Smooth muscle cell (in vitro differentiated cells): ENCODE data around the gene PRR23E. TPM values are rescaled to one million over a fixed set of nuclear protein-coding genes. Genes with fewer than 3 reads are reported as not detected.

Experiments used
- DNase-seq: peaks from one replicate; lab custom pipeline; 2025; ENCODE audit not compliant: unreplicated experiment; lab: John Stamatoyannopoulos, UW
- H2AFZ ChIP-seq: fragments of 200-600 bp; sonication (generic); 2 replicates; pipeline ENCODE4 v1.6.0; 2016; ENCODE audit warnings: antibody characterized with exemption, low read depth, mild to moderate bottlenecking
- H3F3A ChIP-seq: fragments of 200-600 bp; sonication (generic); 2 replicates; pipeline ENCODE4 v1.6.0; 2017; ENCODE audit warnings: antibody characterized with exemption, low read depth
- H3K27ac ChIP-seq: fragments of 200-600 bp; sonication (generic); 2 replicates; pipeline ENCODE4 v1.5.1; 2016; ENCODE audit warnings: low read depth, mild to moderate bottlenecking
- H3K27me3 ChIP-seq: fragments of 200-600 bp; sonication (generic); 2 replicates; pipeline ENCODE4 v1.6.1; 2016; ENCODE audit warnings: low read depth, mild to moderate bottlenecking
- H3K36me3 ChIP-seq: fragments of 200-600 bp; sonication (generic); 2 replicates; pipeline ENCODE4 v1.5.1; 2016; ENCODE audit warnings: low read depth
- H3K4me1 ChIP-seq: fragments of 200-600 bp; sonication (generic); 2 replicates; pipeline ENCODE4 v1.5.1; 2016; ENCODE audit warnings: low read depth
- H3K4me2 ChIP-seq: fragments of 200-600 bp; sonication (generic); 2 replicates; pipeline ENCODE4 v1.6.0; 2016; ENCODE audit warnings: mild to moderate bottlenecking
- H3K4me3 ChIP-seq: fragments of 200-600 bp; sonication (generic); 2 replicates; pipeline ENCODE4 v1.5.1; 2016; ENCODE audit warnings: mild to moderate bottlenecking
- H3K79me2 ChIP-seq: fragments of 200-600 bp; sonication (generic); 2 replicates; pipeline ENCODE4 v1.6.0; 2016; ENCODE audit warnings: low read depth, mild to moderate bottlenecking
- H3K9ac ChIP-seq: fragments of 200-600 bp; sonication (generic); 2 replicates; pipeline ENCODE4 v1.6.0; 2016; ENCODE audit warnings: low read depth
- H3K9me3 ChIP-seq: fragments of 200-600 bp; sonication (generic); replicated peaks from 2 replicates; pipeline ENCODE4 v1.5.1; 2016; ENCODE audit warnings: low read depth
- H4K20me1 ChIP-seq: fragments of 200-600 bp; sonication (generic); 2 replicates; pipeline ENCODE4 v1.6.0; 2016; ENCODE audit warnings: low read depth
- WGBS: methylation state at CpG from one replicate; pipeline ENCODE4 v1.1.7; 2016; ENCODE audit warnings: low lambda C conversion rate; 5-methylcytosine and 5-hydroxymethylcytosine counted together
- polyA plus RNA-seq: library from polyadenylated mRNA; unstranded; fragments of >200 nt; fragmentation: Nextera tagmentation; extraction: Ambion mirVana; gene quantifications from 2 replicates; pipeline ENCODE4 v1.2.1, GENCODE V29; 2016
- total RNA-seq: library from RNA; depleted of rRNA; stranded (reverse); fragments of >200 nt; gene quantifications from 2 replicates; pipeline ENCODE4 v1.2.3, GENCODE V29; 2014
- TF ChIP-seq, protein P1 (sequence below): fragments of 200-600 bp; sonication (generic); IDR thresholded peaks from 2 replicates; pipeline ENCODE4 v1.5.1; 2017; ENCODE audit warnings: borderline replicate concordance, mild to moderate bottlenecking, antibody characterized with exemption; ENCODE audit not compliant: insufficient read depth, poor library complexity, severe bottlenecking

The PRR23E gene
- total and polyA plus RNA-seq, 2 experiments from 2014 or later: not detected

DNA sequence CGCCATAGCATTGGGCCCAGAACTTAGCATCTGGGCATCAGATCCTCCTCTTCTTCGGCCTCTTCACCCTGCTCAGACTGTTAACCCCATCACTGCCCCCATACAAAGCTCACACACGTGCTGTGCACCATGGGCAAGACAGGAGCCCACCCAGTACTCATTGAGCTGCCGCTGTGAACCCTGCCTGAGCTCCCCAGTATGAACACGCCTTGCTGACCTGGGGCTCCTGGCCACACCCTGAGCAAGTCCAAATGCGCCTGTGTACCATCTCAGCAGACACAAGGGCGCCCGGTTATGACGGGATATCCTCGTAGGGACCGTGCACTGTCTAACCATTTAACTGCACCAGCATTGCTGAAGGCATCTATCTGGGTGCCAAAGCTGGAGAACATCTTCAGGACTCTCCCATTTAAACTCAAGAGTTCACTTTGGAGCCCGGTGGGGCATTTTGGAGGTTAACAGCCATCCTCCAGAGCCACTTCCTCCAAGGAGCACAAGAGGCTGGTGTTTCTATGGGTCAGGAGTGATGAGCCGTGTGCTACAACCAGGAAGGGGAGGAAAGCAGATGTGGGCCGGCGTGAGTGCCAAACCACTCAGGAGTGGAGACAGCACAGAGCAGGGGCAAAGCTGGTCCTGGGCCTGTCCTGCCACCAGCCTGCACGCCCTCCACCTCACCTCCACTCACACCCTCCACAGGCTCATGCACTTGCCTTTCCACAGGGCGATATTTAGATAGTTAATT is 12.1 kb downstream of the PRR23E start:
- H3K9ac ChIP-seq: no peak overlapping the region
- TF ChIP-seq, protein P1, sequence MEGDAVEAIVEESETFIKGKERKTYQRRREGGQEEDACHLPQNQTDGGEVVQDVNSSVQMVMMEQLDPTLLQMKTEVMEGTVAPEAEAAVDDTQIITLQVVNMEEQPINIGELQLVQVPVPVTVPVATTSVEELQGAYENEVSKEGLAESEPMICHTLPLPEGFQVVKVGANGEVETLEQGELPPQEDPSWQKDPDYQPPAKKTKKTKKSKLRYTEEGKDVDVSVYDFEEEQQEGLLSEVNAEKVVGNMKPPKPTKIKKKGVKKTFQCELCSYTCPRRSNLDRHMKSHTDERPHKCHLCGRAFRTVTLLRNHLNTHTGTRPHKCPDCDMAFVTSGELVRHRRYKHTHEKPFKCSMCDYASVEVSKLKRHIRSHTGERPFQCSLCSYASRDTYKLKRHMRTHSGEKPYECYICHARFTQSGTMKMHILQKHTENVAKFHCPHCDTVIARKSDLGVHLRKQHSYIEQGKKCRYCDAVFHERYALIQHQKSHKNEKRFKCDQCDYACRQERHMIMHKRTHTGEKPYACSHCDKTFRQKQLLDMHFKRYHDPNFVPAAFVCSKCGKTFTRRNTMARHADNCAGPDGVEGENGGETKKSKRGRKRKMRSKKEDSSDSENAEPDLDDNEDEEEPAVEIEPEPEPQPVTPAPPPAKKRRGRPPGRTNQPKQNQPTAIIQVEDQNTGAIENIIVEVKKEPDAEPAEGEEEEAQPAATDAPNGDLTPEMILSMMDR: no peak
- no peaks in the 10 kb centered on the region for H3K36me3 ChIP-seq
- H3K4me1 ChIP-seq: no peaks in the 10 kb centered on the region
- no peak overlapping the region for H3K4me3 ChIP-seq
- WGBS: 84% methylated on average over 17 of the region's 17 CpGs
- no peaks in the 10 kb centered on the region for H4K20me1 ChIP-seq
- DNase-seq: no peak
- H3K79me2 ChIP-seq: no peaks in the 10 kb centered on the region
- H2AFZ ChIP-seq: no peak overlapping the region
- H3F3A ChIP-seq: no peaks in the 10 kb centered on the region
- H3K27me3 ChIP-seq: peaks cover 2% of the 10 kb centered on the region
- no peak overlapping the region for H3K4me2 ChIP-seq
- H3K9me3 ChIP-seq: no peaks in the 10 kb centered on the region
- no peak overlapping the region for H3K27ac ChIP-seq

DNA sequence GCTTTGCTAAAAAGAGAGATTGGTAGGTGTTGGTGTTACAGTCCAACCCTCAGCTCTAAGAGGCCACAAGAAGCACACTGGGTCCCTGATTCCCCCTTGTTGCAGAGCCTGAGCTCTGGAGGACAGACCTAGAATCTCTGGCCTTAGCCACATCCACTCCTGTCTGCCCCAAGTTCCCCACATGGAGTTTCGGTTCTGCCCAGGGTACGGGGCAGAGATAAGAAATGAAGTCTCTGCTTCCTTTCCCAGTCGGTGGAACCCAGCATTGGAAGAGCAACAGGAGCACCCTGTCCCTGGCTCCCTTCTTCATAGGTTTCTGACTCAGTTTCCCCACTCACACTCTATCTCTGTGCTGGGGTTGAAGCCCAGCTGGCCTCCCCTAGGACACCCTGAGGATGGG is 13.2 kb downstream of the PRR23E start:
- Histone ChIP-seq H2AFZ (no peak overlapping the region), H3K36me3 (no peaks in the 10 kb centered on the region), H3K27me3 (no peaks in the 10 kb centered on the region), H3K4me3 (no peak overlapping the region), H3K27ac (no peak overlapping the region), H3K4me2 (no peak overlapping the region), H4K20me1 (no peaks in the 10 kb centered on the region), H3K9ac (no peak overlapping the region), H3F3A (no peaks in the 10 kb centered on the region), H3K79me2 (no peaks in the 10 kb centered on the region), H3K4me1 (no peaks in the 10 kb centered on the region), H3K9me3 (no peaks in the 10 kb centered on the region)
- 90% methylated on average over 3 of the region's 3 CpGs for WGBS
- TF ChIP-seq, protein P1: no peak
- no peak for DNase-seq

- H3K27ac ChIP-seq: no peak overlapping the region
- H3K27me3 ChIP-seq: no peaks in the 10 kb centered on the region
- no peaks in the 10 kb centered on the region for H3K9me3 ChIP-seq
- H3F3A ChIP-seq: no peaks in the 10 kb centered on the region
- no peaks in the 10 kb centered on the region for H3K36me3 ChIP-seq
- no peak overlapping the region for H3K9ac ChIP-seq
- H3K4me1 ChIP-seq: no peaks in the 10 kb centered on the region
- H4K20me1 ChIP-seq: no peaks in the 10 kb centered on the region
- H2AFZ ChIP-seq: no peak overlapping the region
- no peak overlapping the region for H3K4me3 ChIP-seq
- H3K4me2 ChIP-seq: no peak overlapping the region
- TF ChIP-seq, protein P1: no peak
- no peak for DNase-seq
- WGBS: 88% methylated on average over 15 of the region's 15 CpGs
- H3K79me2 ChIP-seq: no peaks in the 10 kb centered on the region
These were observed 13.9 kb downstream of the PRR23E start for GRCh38 chr3:127206611-127207516.
